Smooth muscle cell (in vitro differentiated cells): ENCODE measurements around the gene CDX2. TPM values are rescaled to one million over a fixed set of nuclear protein-coding genes. Genes with fewer than 3 reads are reported as not detected.

Experiments used
- DNase-seq: peaks from one replicate; lab custom pipeline; 2025; ENCODE audit not compliant: unreplicated experiment; lab: John Stamatoyannopoulos, UW
- H2AFZ ChIP-seq: fragments of 200-600 bp; sonication (generic); 2 replicates; pipeline ENCODE4 v1.6.0; 2016; ENCODE audit warnings: antibody characterized with exemption, low read depth, mild to moderate bottlenecking
- H3F3A ChIP-seq: fragments of 200-600 bp; sonication (generic); 2 replicates; pipeline ENCODE4 v1.6.0; 2017; ENCODE audit warnings: antibody characterized with exemption, low read depth
- H3K27ac ChIP-seq: fragments of 200-600 bp; sonication (generic); 2 replicates; pipeline ENCODE4 v1.5.1; 2016; ENCODE audit warnings: low read depth, mild to moderate bottlenecking
- H3K27me3 ChIP-seq: fragments of 200-600 bp; sonication (generic); 2 replicates; pipeline ENCODE4 v1.6.1; 2016; ENCODE audit warnings: low read depth, mild to moderate bottlenecking
- H3K36me3 ChIP-seq: fragments of 200-600 bp; sonication (generic); 2 replicates; pipeline ENCODE4 v1.5.1; 2016; ENCODE audit warnings: low read depth
- H3K4me1 ChIP-seq: fragments of 200-600 bp; sonication (generic); 2 replicates; pipeline ENCODE4 v1.5.1; 2016; ENCODE audit warnings: low read depth
- H3K4me2 ChIP-seq: fragments of 200-600 bp; sonication (generic); 2 replicates; pipeline ENCODE4 v1.6.0; 2016; ENCODE audit warnings: mild to moderate bottlenecking
- H3K4me3 ChIP-seq: fragments of 200-600 bp; sonication (generic); 2 replicates; pipeline ENCODE4 v1.5.1; 2016; ENCODE audit warnings: mild to moderate bottlenecking
- H3K79me2 ChIP-seq: fragments of 200-600 bp; sonication (generic); 2 replicates; pipeline ENCODE4 v1.6.0; 2016; ENCODE audit warnings: low read depth, mild to moderate bottlenecking
- H3K9ac ChIP-seq: fragments of 200-600 bp; sonication (generic); 2 replicates; pipeline ENCODE4 v1.6.0; 2016; ENCODE audit warnings: low read depth
- H3K9me3 ChIP-seq: fragments of 200-600 bp; sonication (generic); replicated peaks from 2 replicates; pipeline ENCODE4 v1.5.1; 2016; ENCODE audit warnings: low read depth
- H4K20me1 ChIP-seq: fragments of 200-600 bp; sonication (generic); 2 replicates; pipeline ENCODE4 v1.6.0; 2016; ENCODE audit warnings: low read depth
- CTCF ChIP-seq: fragments of 200-600 bp; sonication (generic); IDR thresholded peaks from 2 replicates; pipeline ENCODE4 v1.5.1; 2017; ENCODE audit warnings: borderline replicate concordance, mild to moderate bottlenecking, antibody characterized with exemption; ENCODE audit not compliant: insufficient read depth, poor library complexity, severe bottlenecking
- WGBS: methylation state at CpG from one replicate; pipeline ENCODE4 v1.1.7; 2016; ENCODE audit warnings: low lambda C conversion rate; 5-methylcytosine and 5-hydroxymethylcytosine counted together
- polyA plus RNA-seq: library from polyadenylated mRNA; unstranded; fragments of >200 nt; fragmentation: Nextera tagmentation; extraction: Ambion mirVana; gene quantifications from 2 replicates; pipeline ENCODE4 v1.2.1, GENCODE V29; 2016
- total RNA-seq: library from RNA; depleted of rRNA; stranded (reverse); fragments of >200 nt; gene quantifications from 2 replicates; pipeline ENCODE4 v1.2.3, GENCODE V29; 2014

The CDX2 gene
- total and polyA plus RNA-seq, 2 experiments from 2014 or later = 0.04 to 0.31 TPM

- Histone ChIP-seq H3K4me3 (no peak overlapping the region), H3F3A (no peaks in the 10 kb centered on the region), H3K27me3 (peaks cover 100% of the 10 kb centered on the region), H3K4me1 (peaks cover 25% of the 10 kb centered on the region), H3K4me2 (no peak overlapping the region), H3K36me3 (no peaks in the 10 kb centered on the region), H3K79me2 (no peaks in the 10 kb centered on the region), H4K20me1 (no peaks in the 10 kb centered on the region), H3K9ac (no peak overlapping the region), H3K27ac (no peak overlapping the region), H2AFZ (no peak overlapping the region), H3K9me3 (no peaks in the 10 kb centered on the region)
- no peak for DNase-seq
- TF ChIP-seq CTCF = no peak
- WGBS = 60% methylated on average over 5 of the region's 5 CpGs
Observed at GRCh38 chr13:27973291-27973690, 4.2 kb upstream of the CDX2 start.

GRCh38 chr13:27972478-27972820 lies 3.3 kb upstream of the CDX2 start:
- H2AFZ ChIP-seq = no peak overlapping the region
- no peaks in the 10 kb centered on the region for H3K79me2 ChIP-seq
- no peak overlapping the region for H3K9ac ChIP-seq
- H3K4me2 ChIP-seq = no peak overlapping the region
- H3K9me3 ChIP-seq = no peaks in the 10 kb centered on the region
- peaks cover 28% of the 10 kb centered on the region for H3K4me1 ChIP-seq
- no peaks in the 10 kb centered on the region for H3K36me3 ChIP-seq
- DNase-seq = no peak
- H4K20me1 ChIP-seq = no peaks in the 10 kb centered on the region
- WGBS = 64% methylated on average over 2 of the region's 2 CpGs
- no peak for TF ChIP-seq CTCF
- H3K27ac ChIP-seq = no peak overlapping the region
- peaks cover 100% of the 10 kb centered on the region for H3K27me3 ChIP-seq
- H3F3A ChIP-seq = no peaks in the 10 kb centered on the region
- no peak overlapping the region for H3K4me3 ChIP-seq

- H3K79me2 ChIP-seq = no peaks in the 10 kb centered on the region
- no peak overlapping the region for H3K9ac ChIP-seq
- peaks cover 100% of the 10 kb centered on the region for H3K27me3 ChIP-seq
- H3K9me3 ChIP-seq = no peaks in the 10 kb centered on the region
- WGBS = 57% methylated on average over 7 of the region's 7 CpGs
- no peaks in the 10 kb centered on the region for H3K36me3 ChIP-seq
- no peak overlapping the region for H2AFZ ChIP-seq
- H4K20me1 ChIP-seq = no peaks in the 10 kb centered on the region
- peaks cover 30% of the 10 kb centered on the region for H3K4me1 ChIP-seq
- no peak overlapping the region for H3K27ac ChIP-seq
- no peaks in the 10 kb centered on the region for H3F3A ChIP-seq
- no peak overlapping the region for H3K4me2 ChIP-seq
- TF ChIP-seq CTCF = no peak
- no peak overlapping the region for H3K4me3 ChIP-seq
- DNase-seq = no peak
Observed at GRCh38 chr13:27971776-27972477, 2.8 kb upstream of the CDX2 start.

GRCh38 chr13:27971236-27971645 lies 2.1 kb upstream of the CDX2 start:
- no peaks in the 10 kb centered on the region for H3K36me3 ChIP-seq
- H3K9me3 ChIP-seq = no peaks in the 10 kb centered on the region
- 15% methylated on average over 13 of the region's 13 CpGs for WGBS
- no peak for DNase-seq
- H3K27ac ChIP-seq = no peak overlapping the region
- no peak overlapping the region for H2AFZ ChIP-seq
- H4K20me1 ChIP-seq = no peaks in the 10 kb centered on the region
- H3K4me1 ChIP-seq = peaks cover 37% of the 10 kb centered on the region
- H3K9ac ChIP-seq = no peak overlapping the region
- no peak for TF ChIP-seq CTCF
- no peak overlapping the region for H3K4me2 ChIP-seq
- no peak overlapping the region for H3K4me3 ChIP-seq
- peaks cover 100% of the 10 kb centered on the region for H3K27me3 ChIP-seq
- no peaks in the 10 kb centered on the region for H3F3A ChIP-seq
- no peaks in the 10 kb centered on the region for H3K79me2 ChIP-seq
